GM19035 (cell line): Measurements from ENCODE around the gene ALKBH4.
A peak's percentile ranks its signal among the peaks of the same experiment; 100 is the strongest.
"Not testable (repeated sequence)": the region's sequence is repeated elsewhere in the genome, so short reads cannot be mapped to it uniquely, and the experiment has no call there.

Experiments used
- ATAC-seq: cut with Tn5 transposase; IDR thresholded peaks from one replicate; pipeline ENCODE4 v1.9.1; 2021; ENCODE audit not compliant: unreplicated experiment

ALKBH4 gene

DNA sequence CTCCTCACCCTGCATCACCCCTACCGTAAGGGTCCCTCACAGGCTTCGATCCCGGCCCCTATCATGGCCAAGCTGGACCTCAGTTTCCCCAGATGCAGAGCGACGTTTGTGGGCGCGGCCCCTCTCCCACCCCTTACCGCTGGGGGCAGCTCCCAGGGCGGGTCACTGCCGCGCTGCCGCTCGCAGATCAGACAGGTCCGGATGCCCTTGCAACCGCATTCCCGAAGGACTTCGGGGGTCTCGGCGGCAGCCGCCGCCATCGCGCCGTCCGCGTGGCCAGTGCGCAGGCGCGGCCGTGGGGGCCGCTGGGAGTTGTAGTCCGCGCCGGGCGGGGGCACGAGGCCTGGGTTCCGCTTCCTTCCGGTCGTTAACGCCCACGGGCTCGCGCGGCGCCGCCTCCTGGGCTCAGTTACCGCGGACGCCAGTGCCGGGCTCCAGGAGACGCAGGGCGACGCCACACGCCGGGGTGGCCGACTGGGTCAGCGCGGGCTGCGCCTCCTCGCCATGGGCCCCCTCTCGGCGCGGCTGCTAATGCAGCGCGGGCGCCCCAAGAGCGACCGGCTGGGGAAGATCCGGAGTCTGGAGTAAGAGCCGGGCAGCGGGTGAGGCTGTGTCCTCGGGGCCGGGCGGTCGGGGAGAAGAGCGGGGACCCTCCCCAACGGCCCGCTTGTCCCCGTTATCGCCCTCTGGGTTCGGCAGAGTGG lies at the start of gene ALKBH4, which contains the start of gene LRWD1:
ALKBH4 (minus strand) TSS at position 287 of the 704 bp plus-strand sequence; CDS start at position 260, 27 bp downstream.
LRWD1 (plus strand) TSS at position 408 of the 704 bp plus-strand sequence; CDS start at position 505, 97 bp downstream.
- ATAC-seq, result peak; percentile 91

- not testable (repeated sequence) for ATAC-seq
Measured at GRCh38 chr7:102512642-102513221, 48.1 kb upstream of the ALKBH4 start.

GRCh38 chr7:102511860-102512522 lies 47.3 kb upstream of the ALKBH4 start:
- not testable (repeated sequence) for ATAC-seq

DNA sequence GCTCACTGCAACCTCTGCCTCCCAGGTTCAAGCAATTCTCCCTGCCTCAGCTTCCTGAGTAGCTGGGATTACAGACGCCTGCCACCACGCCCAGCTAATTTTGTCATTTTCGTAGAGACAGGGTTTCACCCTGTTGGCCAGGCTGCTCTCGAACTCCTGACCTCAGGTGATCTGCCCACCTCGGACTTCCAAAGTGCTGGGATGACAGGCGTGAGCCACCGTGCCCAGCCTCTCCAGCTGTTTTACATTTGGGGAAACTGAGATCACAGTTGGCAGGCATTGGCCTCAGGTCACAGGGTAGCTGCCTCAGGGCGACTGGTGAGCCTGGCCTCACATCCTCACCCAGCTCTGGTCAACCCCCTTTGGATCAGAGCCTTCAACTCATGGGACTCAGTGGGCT lies 45.9 kb upstream of the ALKBH4 start:
- not testable (repeated sequence) for ATAC-seq

DNA sequence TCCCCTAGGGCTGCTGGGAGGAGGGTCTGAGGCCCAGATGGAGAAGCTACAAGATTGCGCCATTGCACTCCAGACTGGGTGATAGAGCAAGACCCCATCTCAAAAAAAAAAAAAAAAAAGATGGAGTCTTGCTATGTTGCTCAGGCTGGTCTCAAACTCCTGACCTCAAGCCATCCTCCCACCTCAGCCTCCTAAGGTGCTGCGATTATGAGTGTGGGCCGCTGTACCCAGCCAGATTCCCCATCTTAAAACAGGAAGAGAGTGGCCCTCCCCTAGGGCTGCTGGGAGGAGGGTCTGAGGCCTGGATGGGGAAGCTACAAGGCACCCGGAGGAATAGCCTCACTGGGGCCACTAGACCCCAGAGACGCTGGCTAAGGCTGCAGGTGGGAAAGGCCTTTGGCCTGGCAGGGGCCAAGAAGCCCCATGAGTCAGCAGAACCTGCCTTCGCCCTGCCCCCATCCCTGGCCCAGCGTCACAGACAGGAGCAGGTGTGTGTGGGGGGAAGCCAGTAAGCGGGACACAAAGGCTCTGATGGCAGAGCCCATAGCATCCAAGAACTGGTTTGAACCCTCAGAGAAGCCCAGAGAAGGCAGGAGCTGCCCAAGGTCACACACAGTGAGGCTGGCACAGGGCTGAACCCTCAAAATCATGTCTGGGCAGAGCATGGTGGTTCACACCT lies 42.9 kb upstream of the ALKBH4 start:
- not testable (repeated sequence) for ATAC-seq

DNA sequence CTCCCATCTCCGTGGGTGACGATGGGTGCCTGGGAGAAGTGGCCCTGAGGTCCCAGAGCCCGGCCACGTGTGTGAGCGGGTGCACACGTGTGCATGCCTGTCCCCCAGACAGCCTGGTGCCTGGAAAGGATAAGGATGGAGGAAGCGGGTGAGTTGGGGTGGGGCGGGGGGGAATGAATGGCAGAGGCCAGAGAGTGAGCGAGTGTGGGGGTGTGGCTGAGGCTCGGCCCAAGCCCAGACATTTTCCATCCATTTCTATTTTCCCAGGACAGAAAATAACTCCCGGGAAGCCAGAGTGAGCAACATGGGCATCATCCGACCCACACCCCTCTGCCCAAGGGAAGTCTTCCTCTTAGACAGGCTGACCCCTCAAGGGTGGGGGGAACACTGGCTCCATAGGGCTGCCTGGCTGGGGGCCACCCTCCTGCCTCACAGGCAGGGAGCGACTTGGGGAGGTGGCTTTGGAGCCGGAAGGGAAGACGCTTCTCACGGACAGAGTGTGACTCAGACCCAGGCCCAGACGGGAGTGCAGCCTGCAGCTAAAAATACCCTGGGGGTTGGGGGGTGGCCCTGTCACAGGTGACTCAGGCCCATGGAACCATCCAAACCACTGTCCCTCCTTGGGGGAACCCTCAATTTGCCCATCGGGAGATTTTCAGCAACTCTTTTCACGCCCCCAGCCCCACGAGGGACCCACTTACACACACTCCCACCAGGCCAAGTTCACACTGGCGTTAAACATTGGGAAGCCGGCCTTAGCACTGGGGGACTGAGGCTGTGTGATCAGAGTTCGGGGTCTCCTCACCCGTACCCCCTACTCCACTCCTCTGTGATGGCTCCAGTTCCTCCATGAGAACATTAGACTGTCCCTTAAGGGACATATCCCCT lies 40.9 kb upstream of the ALKBH4 start:
- not testable (repeated sequence) for ATAC-seq

DNA sequence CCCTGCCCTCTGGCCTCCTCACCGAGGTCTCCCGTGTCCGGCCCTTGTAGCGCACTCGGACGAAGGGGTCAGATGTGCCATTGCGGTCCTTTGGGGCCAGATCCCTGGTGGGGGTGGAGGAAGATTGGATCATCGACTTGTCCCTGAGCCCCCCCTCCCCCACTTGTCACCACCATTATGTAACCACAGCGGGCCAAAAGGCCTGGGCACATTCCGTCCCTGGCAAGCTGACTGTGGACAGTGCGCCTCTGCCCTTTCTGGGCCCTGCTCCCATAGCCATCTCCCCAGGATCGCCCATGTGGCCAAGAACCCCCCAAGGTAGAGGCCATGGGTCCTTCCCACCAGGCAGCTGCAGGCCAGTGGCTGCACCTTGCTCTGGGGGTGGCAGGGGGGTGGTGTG lies 38.5 kb upstream of the ALKBH4 start:
- not testable (repeated sequence) for ATAC-seq

DNA sequence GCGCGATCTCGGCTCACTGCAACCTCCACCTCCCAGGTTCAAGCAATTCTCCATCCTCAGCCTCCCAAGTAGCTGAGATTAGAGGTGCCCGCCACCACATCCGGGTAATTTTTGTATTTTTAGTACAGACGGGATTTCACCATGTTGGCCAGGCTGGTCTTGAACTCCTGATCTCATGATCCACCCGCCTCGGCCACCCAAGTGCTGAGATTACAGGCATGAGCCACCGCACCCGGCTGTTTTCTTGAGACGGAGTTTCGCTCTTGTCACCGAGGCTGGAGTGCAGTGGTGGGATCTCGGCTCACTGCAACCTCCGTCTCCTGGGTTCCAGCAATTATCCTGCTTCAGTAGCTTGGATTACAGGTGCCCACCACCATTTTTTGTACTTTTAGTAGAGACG lies 33.7 kb upstream of the ALKBH4 start:
- not testable (repeated sequence) for ATAC-seq

- ATAC-seq, result not testable (repeated sequence)
Measured at GRCh38 chr7:102497308-102497707, 32.6 kb upstream of the ALKBH4 start.

GRCh38 chr7:102496861-102497260 lies 32.2 kb upstream of the ALKBH4 start:
- not testable (repeated sequence) for ATAC-seq

DNA sequence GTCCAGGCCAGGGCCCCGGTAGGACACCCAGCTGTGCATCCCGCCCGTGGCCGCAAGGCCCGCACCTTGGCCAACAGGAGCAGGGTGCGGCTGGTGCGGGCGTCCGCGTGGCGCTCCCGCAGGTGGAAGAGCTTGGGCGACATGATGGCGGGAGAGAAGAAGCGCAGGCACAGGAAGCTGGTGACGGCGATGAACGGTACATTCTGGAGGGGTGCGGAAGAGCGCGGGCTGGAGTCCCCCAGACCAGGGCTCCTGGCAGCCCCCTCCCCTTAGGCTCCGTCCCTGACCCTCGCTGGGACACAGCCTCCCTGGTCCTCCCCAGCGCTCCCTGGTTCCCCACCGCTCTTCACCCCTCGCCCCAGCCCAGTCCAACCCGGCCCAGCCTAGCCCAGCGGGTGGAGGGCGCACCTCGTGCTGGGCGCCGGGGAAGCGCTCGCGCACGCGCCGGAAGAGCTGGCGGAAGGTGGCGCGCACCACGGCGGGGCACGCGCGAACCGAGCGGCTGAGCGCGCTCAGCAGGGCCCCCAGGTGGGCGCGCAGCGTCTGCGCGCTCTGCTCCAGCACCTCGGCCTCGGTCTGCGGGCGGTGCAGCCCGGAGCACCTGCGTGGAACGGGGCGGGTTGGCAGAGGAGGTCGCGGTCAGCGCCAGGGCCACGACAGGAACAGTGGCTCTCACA lies 29.9 kb upstream of the ALKBH4 start:
- ATAC-seq, result peak; percentile 67

DNA sequence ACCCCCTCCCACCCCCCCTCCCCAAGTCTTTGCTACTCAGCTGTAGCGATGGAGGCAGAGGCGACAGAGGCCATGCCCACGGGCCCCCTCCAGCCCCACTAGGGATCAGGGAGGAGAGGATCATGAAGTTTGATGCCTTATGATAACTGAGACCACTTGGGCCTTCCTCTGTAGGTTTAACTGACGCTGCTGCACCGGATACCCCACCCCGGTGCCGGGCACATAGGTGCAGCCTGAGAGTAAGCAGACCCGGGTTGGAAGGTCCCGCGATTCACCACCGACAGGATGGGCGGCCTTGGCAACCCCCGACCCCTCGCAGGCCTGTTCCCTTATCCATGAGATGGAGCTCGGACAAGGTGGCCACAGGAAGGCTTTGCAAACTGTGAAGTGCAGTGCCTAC lies 29.4 kb upstream of the ALKBH4 start:
- peak; percentile 14 for ATAC-seq

DNA sequence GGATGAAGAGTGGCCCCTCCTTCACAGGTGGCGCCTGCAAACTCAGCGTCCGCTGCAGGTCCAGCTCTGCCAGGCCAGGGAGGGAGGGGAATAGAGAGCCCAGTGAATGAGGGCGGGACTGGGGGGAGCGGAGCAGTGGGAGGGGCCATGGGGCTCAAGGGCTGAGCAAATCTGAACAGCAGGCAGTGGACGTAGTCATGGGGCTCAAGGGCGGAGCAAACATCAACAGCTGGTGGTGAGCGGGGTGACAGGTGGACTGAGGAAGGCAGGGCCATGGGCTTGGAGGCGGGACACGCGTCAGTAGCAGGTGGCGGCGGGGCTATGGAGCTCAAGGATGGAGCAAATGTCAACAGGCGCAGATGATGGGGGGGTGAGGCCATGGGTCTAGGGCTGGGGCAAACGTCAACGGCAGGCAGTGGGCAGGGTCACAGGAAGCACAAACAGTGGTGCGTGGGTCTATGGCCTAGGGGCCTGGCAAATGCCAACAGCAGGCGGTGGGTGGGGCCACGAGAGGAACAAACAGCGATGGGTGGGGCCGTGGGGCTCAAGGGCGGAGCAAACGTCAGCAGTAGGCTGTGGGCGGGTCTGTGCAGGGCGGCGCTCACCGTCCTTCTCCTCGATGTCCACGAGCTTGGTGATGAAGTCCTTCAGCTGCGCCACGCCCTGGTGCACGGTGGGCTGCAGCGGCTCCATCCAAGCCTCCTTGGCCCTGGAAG lies 28.7 kb upstream of the ALKBH4 start:
- ATAC-seq, result peak; percentile 44

GRCh38 chr7:102490529-102491075 lies 25.9 kb upstream of the ALKBH4 start:
- peak; percentile 45 for ATAC-seq

DNA sequence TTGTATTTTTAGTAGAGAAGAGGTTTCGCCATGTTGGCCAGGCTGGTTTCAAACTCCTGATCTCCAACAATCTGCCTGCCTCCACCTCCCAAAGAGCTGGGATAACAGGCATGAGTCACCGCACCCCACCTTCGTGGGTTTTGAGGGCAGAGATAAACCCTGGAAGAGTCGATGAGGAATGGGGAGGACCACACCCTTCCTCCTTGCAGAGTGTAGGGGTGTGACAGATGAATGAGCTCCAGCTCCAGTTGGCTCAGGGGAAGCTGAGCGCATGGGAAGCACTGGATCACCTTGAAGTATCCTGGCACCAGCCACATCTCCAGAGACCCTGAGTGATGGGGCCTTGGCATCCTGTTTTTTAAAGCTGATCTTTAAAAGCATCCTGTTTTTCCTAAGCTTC lies 19.7 kb upstream of the ALKBH4 start:
- ATAC-seq, result not testable (repeated sequence)

DNA sequence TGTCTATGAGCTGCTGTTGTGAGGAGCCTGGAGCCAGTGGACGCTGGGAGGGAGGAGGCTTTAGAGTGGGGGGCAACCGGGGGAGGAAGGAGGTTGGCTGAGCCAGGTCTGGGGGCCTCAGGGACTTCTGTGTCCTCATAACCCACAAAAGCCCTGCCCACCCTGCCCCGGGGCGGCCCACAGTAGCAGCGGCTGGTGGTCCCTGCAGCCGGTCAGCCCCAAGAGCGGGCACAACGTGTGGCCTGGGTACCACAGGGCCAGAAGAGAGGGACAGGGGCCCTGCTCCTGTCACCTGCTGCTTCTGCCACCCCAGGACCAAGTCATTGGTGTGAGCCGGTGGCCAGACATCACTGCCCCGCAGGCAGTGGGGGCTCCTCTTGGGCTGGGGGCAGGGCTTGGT lies 17.3 kb upstream of the ALKBH4 start:
- ATAC-seq, result not testable (repeated sequence)

DNA sequence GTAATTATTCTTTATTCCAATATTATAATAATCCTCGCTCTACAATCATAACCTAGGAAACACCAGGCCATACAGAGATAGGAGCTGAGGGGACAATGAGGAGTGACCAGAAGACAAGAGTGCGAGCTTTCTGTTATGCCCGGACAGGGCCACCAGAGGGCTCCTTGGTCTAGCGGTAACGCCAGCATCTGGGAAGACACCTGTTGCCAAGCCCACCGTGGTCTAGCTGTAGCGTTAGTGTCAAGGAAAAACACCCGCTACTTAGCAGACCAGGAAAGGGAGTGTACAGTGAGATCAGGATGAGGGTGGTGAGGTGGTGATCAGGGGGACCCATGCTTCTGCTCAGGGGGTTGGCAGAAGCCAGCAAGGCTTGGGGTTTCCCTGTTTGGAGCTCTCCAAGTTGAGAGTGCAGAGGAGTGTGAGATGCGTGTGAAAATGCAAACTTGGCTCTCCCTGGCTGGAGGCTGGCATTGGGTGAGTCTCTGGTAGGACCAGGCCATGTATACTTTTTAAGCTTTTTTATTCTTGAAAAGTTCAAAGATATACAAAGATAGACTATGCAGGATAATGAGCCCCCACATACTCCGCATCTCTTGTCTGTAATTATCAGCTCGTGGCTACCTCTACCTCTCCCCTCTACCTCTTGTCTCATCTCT lies 15.4 kb upstream of the ALKBH4 start:
- not testable (repeated sequence) for ATAC-seq

GRCh38 chr7:102479209-102479584 lies 14.5 kb upstream of the ALKBH4 start:
- peak; percentile 38 for ATAC-seq
